ENCODE results near the gene ALX1. TPM values are rescaled to one million over a fixed set of nuclear protein-coding genes. Genes with fewer than 3 reads are reported as not detected.

ALX1 gene
- total and polyA plus RNA-seq, 3 experiments from 2014 or later: not detected

GRCh38 chr12:85273381-85274314, 6.4 kb upstream of the ALX1 start:
- no peaks in the 10 kb centered on the region for H3K9me3 ChIP-seq (ENCODE audit: low read length)
- H3K27ac Mint-ChIP-seq: no peak overlapping the region
- no peak overlapping the region for H3K27ac ChIP-seq (ENCODE audit: low read depth, low read length)
- H3K36me3 ChIP-seq (ENCODE audit: insufficient read depth, low read length): no peaks in the 10 kb centered on the region
- H3K27me3 ChIP-seq (ENCODE audit: insufficient read depth, low read length, poor library complexity, severe bottlenecking): no peaks in the 10 kb centered on the region
- H3K27me3 Mint-ChIP-seq: peaks cover 0 to 9% of the 10 kb centered on the region in 2 donors
- no peaks in the 10 kb centered on the region for H3K4me1 ChIP-seq (ENCODE audit: insufficient read depth, low read length)
- H3K9me3 Mint-ChIP-seq: peaks cover 4 to 18% (median 10%) of the 10 kb centered on the region in 5 donors
- DNase-seq: no peak
- no peaks in the 10 kb centered on the region for H3K36me3 Mint-ChIP-seq
- ChIA-PET CTCF (no interaction called here), POLR2A (no interaction called here)
- no peak overlapping the region for H3K4me3 Mint-ChIP-seq
- H3K4me3 ChIP-seq (ENCODE audit: low read length): no peak overlapping the region
- H3K4me1 Mint-ChIP-seq: no peaks in the 10 kb centered on the region

GRCh38 chr12:85274315-85274651, 5.7 kb upstream of the ALX1 start:
- Histone ChIP-seq H3K4me3 (ENCODE audit: low read length) (no peak overlapping the region), H3K4me1 (ENCODE audit: insufficient read depth, low read length) (no peaks in the 10 kb centered on the region), H3K27me3 (ENCODE audit: insufficient read depth, low read length, poor library complexity, severe bottlenecking) (no peaks in the 10 kb centered on the region), H3K27ac (ENCODE audit: low read depth, low read length) (no peak overlapping the region), H3K36me3 (ENCODE audit: insufficient read depth, low read length) (no peaks in the 10 kb centered on the region), H3K9me3 (ENCODE audit: low read length) (no peaks in the 10 kb centered on the region)
- DNase-seq: no peak
- Mint-ChIP-seq H3K27ac (no peak overlapping the region), H3K4me1 (no peaks in the 10 kb centered on the region), H3K9me3 (peaks cover 4 to 21% (median 7%) of the 10 kb centered on the region in 5 donors), H3K36me3 (no peaks in the 10 kb centered on the region), H3K27me3 (peaks cover 0 to 12% of the 10 kb centered on the region in 2 donors), H3K4me3 (no peak overlapping the region)
- ChIA-PET POLR2A (no interaction called here), CTCF (no interaction called here)

- Mint-ChIP-seq H3K9me3 (peaks cover 4 to 29% (median 7%) of the 10 kb centered on the region in 5 donors), H3K36me3 (no peaks in the 10 kb centered on the region), H3K27ac (no peak overlapping the region), H3K4me1 (peaks cover 0 to 3% (median 0%) of the 10 kb centered on the region in 3 donors), H3K27me3 (peaks cover 3 to 20% of the 10 kb centered on the region in 2 donors), H3K4me3 (no peak overlapping the region)
- CTCF ChIA-PET: no interaction called here
- DNase-seq: no peak
- Histone ChIP-seq H3K27ac (ENCODE audit: low read depth, low read length) (no peak overlapping the region), H3K4me1 (ENCODE audit: insufficient read depth, low read length) (no peaks in the 10 kb centered on the region), H3K36me3 (ENCODE audit: insufficient read depth, low read length) (no peaks in the 10 kb centered on the region), H3K9me3 (ENCODE audit: low read length) (no peaks in the 10 kb centered on the region), H3K4me3 (ENCODE audit: low read length) (no peak overlapping the region), H3K27me3 (ENCODE audit: insufficient read depth, low read length, poor library complexity, severe bottlenecking) (no peaks in the 10 kb centered on the region)
- POLR2A ChIA-PET: no interaction called here
Observed at GRCh38 chr12:85275374-85275773, 4.6 kb upstream of the ALX1 start.

GRCh38 chr12:85277191-85277590, 2.8 kb upstream of the ALX1 start:
- Mint-ChIP-seq H3K4me3 (no peak overlapping the region), H3K4me1 (peaks cover 0 to 3% (median 0%) of the 10 kb centered on the region in 3 donors), H3K27ac (no peak overlapping the region), H3K9me3 (peaks cover 4 to 34% (median 7%) of the 10 kb centered on the region in 5 donors), H3K27me3 (peaks cover 11 to 32% of the 10 kb centered on the region in 2 donors), H3K36me3 (no peaks in the 10 kb centered on the region)
- no peak overlapping the region for H3K27ac ChIP-seq (ENCODE audit: low read depth, low read length)
- H3K4me3 ChIP-seq (ENCODE audit: low read length): no peak overlapping the region
- no peak for DNase-seq
- H3K9me3 ChIP-seq (ENCODE audit: low read length): no peaks in the 10 kb centered on the region
- H3K36me3 ChIP-seq (ENCODE audit: insufficient read depth, low read length): no peaks in the 10 kb centered on the region
- CTCF ChIA-PET: no interaction called here
- no peaks in the 10 kb centered on the region for H3K27me3 ChIP-seq (ENCODE audit: insufficient read depth, low read length, poor library complexity, severe bottlenecking)
- POLR2A ChIA-PET: no interaction called here
- H3K4me1 ChIP-seq (ENCODE audit: insufficient read depth, low read length): no peaks in the 10 kb centered on the region

GRCh38 chr12:85277900-85278597, 2.0 kb upstream of the ALX1 start:
- Histone ChIP-seq H3K9me3 (ENCODE audit: low read length) (no peaks in the 10 kb centered on the region), H3K36me3 (ENCODE audit: insufficient read depth, low read length) (no peaks in the 10 kb centered on the region), H3K4me3 (ENCODE audit: low read length) (no peak overlapping the region), H3K4me1 (ENCODE audit: insufficient read depth, low read length) (no peaks in the 10 kb centered on the region), H3K27me3 (ENCODE audit: insufficient read depth, low read length, poor library complexity, severe bottlenecking) (no peaks in the 10 kb centered on the region), H3K27ac (ENCODE audit: low read depth, low read length) (no peak overlapping the region)
- Mint-ChIP-seq H3K9me3 (peaks cover 4 to 32% (median 7%) of the 10 kb centered on the region in 5 donors), H3K36me3 (no peaks in the 10 kb centered on the region), H3K4me1 (peaks cover 0 to 3% (median 0%) of the 10 kb centered on the region in 3 donors), H3K27me3 (peaks cover 11 to 32% of the 10 kb centered on the region in 2 donors), H3K27ac (no peak overlapping the region), H3K4me3 (peak overlapping the region in 1 of 7 donors; percentile 40)
- ChIA-PET POLR2A (no interaction called here), CTCF (no interaction called here)
- DNase-seq: peak in 1 of 5 donors; percentile 35

- Histone ChIP-seq H3K4me1 (ENCODE audit: insufficient read depth, low read length) (no peaks in the 10 kb centered on the region), H3K27me3 (ENCODE audit: insufficient read depth, low read length, poor library complexity, severe bottlenecking) (no peaks in the 10 kb centered on the region), H3K36me3 (ENCODE audit: insufficient read depth, low read length) (no peaks in the 10 kb centered on the region), H3K4me3 (ENCODE audit: low read length) (no peak overlapping the region), H3K9me3 (ENCODE audit: low read length) (no peaks in the 10 kb centered on the region), H3K27ac (ENCODE audit: low read depth, low read length) (no peak overlapping the region)
- ChIA-PET POLR2A (no interaction called here), CTCF (no interaction called here)
- Mint-ChIP-seq H3K36me3 (no peaks in the 10 kb centered on the region), H3K27ac (no peak overlapping the region), H3K27me3 (peaks cover 11 to 32% of the 10 kb centered on the region in 2 donors), H3K4me1 (peaks cover 0 to 3% (median 0%) of the 10 kb centered on the region in 3 donors), H3K4me3 (peak overlapping the region in 1 of 7 donors; percentile 40), H3K9me3 (peaks cover 4 to 32% (median 9%) of the 10 kb centered on the region in 5 donors)
- peak in 1 of 5 donors; percentile 39 for DNase-seq
Observed at GRCh38 chr12:85278598-85279448, 1.2 kb upstream of the ALX1 start.

GRCh38 chr12:85279449-85280164, 413 bp upstream of the ALX1 start:
- Mint-ChIP-seq H3K4me3 (no peak overlapping the region), H3K27me3 (peaks cover 11 to 29% of the 10 kb centered on the region in 2 donors), H3K9me3 (peaks cover 4 to 25% (median 10%) of the 10 kb centered on the region in 5 donors), H3K4me1 (peaks cover 0 to 3% (median 0%) of the 10 kb centered on the region in 3 donors), H3K36me3 (no peaks in the 10 kb centered on the region), H3K27ac (no peak overlapping the region)
- Histone ChIP-seq H3K9me3 (ENCODE audit: low read length) (no peaks in the 10 kb centered on the region), H3K4me3 (ENCODE audit: low read length) (no peak overlapping the region), H3K27me3 (ENCODE audit: insufficient read depth, low read length, poor library complexity, severe bottlenecking) (no peaks in the 10 kb centered on the region), H3K4me1 (ENCODE audit: insufficient read depth, low read length) (no peaks in the 10 kb centered on the region), H3K36me3 (ENCODE audit: insufficient read depth, low read length) (no peaks in the 10 kb centered on the region), H3K27ac (ENCODE audit: low read depth, low read length) (no peak overlapping the region)
- DNase-seq: no peak
- ChIA-PET POLR2A (no interaction called here), CTCF (no interaction called here)

Measured in CD8-positive, alpha-beta memory T cell (primary cell).